Activated CD4-positive, alpha-beta T cell treated with anti-CD3 and anti-CD28 coated beads, Interleukin-10, Interleukin-2, amounts not matched to agents 100 ng/mL and 50 ng/mL, durations not matched to agents 16 hours and 8 hours (primary cell): ENCODE results near the gene JUN.
"Not testable (repeated sequence)": the region's sequence is repeated elsewhere in the genome, so short reads cannot be mapped to it uniquely, and the experiment has no call there.

Source experiments
- DNase-seq: peaks from one replicate; pipeline ENCODE4 v3.0.0-alpha.2; 2020

The JUN gene

GRCh38 chr1:58805716-58806571 is 22.1 kb upstream of the JUN start:
- no peak for DNase-seq

- DNase-seq = no peak
These were observed 21.2 kb upstream of the JUN start for GRCh38 chr1:58804853-58805565.

- no peak for DNase-seq
These were observed 20.0 kb upstream of the JUN start for GRCh38 chr1:58803858-58804257.

- no peak for DNase-seq
These were observed 19.0 kb upstream of the JUN start for GRCh38 chr1:58802640-58803399.

GRCh38 chr1:58801286-58801685 is 17.4 kb upstream of the JUN start:
- not testable (repeated sequence) for DNase-seq

GRCh38 chr1:58799650-58800049 is 15.8 kb upstream of the JUN start:
- DNase-seq = no peak

- no peak for DNase-seq
These were observed 15.1 kb upstream of the JUN start for GRCh38 chr1:58798910-58799442.

GRCh38 chr1:58796416-58796815 is 12.6 kb upstream of the JUN start:
- DNase-seq = no peak

GRCh38 chr1:58794585-58794984 is 10.7 kb upstream of the JUN start:
- no peak for DNase-seq

GRCh38 chr1:58792846-58793245 is 9.0 kb upstream of the JUN start:
- no peak for DNase-seq

- no peak for DNase-seq
These were observed 7.3 kb upstream of the JUN start for GRCh38 chr1:58791106-58791505.

- no peak for DNase-seq
These were observed 6.3 kb upstream of the JUN start for GRCh38 chr1:58789996-58790660.

- DNase-seq = no peak
These were observed 5.5 kb upstream of the JUN start for GRCh38 chr1:58789322-58789856.

- no peak for DNase-seq
These were observed 4.4 kb upstream of the JUN start for GRCh38 chr1:58788259-58788658.

GRCh38 chr1:58786927-58787245 is 3.0 kb upstream of the JUN start:
- no peak for DNase-seq

- DNase-seq = no peak
These were observed 2.5 kb upstream of the JUN start for GRCh38 chr1:58786184-58786926.

- no peak for DNase-seq
These were observed 1.7 kb upstream of the JUN start for GRCh38 chr1:58785442-58786058.

GRCh38 chr1:58784758-58785441 is 1.1 kb upstream of the JUN start:
- peak; percentile 75 for DNase-seq

- peak; percentile 50 for DNase-seq
These were observed 506 bp downstream of the JUN start for GRCh38 chr1:58783090-58783992.
